OCI-LY7 (cell line): ENCODE data around the gene RNF207. TPM values are rescaled to one million over a fixed set of nuclear protein-coding genes. Genes with fewer than 3 reads are reported as not detected.

Source experiments
- BruUV-seq: library from RNA; stranded (reverse); fragments of 400-500 nt; replicated peaks from 2 replicates; lab custom pipeline; 2021; lab: Mats Ljungman, UMichigan
- CTCF ChIA-PET: fragments of 300-600 bp; sonication (Branson Sonifier 250); formaldehyde crosslinking; loops from one replicate; lab custom pipeline; 2022; ENCODE audit warnings: antibody characterized with exemption; ENCODE audit not compliant: unreplicated experiment; lab: Charles Lee
- POLR2A ChIA-PET: fragments of 300-600 bp; sonication (Branson Sonifier 250); formaldehyde crosslinking; loops from one replicate; lab custom pipeline; 2022; ENCODE audit warnings: antibody characterized with exemption; lab: Charles Lee
- DNase-seq: peaks from one replicate; pipeline ENCODE4 v3.0.0-alpha.2; 2015; ENCODE audit warnings: low spot score
- H2AFZ ChIP-seq: fragments of 200-600 bp; sonication (generic), shearing (Covaris generic); 2 replicates; pipeline ENCODE4 v1.6.1; 2014; ENCODE audit warnings: mild to moderate bottlenecking, antibody characterized with exemption, low read length, moderate library complexity
- H3K27ac ChIP-seq: fragments of 200-600 bp; sonication (generic); 2 replicates; pipeline ENCODE4 v1.5.1; 2014; ENCODE audit warnings: mixed run types, low read depth, mild to moderate bottlenecking, moderate library complexity, low read length, inconsistent platforms; ENCODE audit not compliant: poor library complexity, severe bottlenecking
- H3K36me3 ChIP-seq: fragments of 200-600 bp; sonication (generic); 2 replicates; pipeline ENCODE4 v1.6.1; 2014; ENCODE audit warnings: mild to moderate bottlenecking, antibody characterized with exemption, low read length, moderate library complexity, mixed read lengths; ENCODE audit not compliant: insufficient read depth
- H3K4me1 ChIP-seq: fragments of 200-600 bp; sonication (generic); 2 replicates; pipeline ENCODE4 v1.5.1; 2014; ENCODE audit warnings: mild to moderate bottlenecking, low read length; ENCODE audit not compliant: insufficient read depth, poor library complexity, severe bottlenecking
- H3K4me2 ChIP-seq: fragments of 200-600 bp; sonication (generic); 2 replicates; pipeline ENCODE4 v1.6.1; 2014; ENCODE audit warnings: mild to moderate bottlenecking, low read length
- H3K4me3 ChIP-seq: fragments of 200-600 bp; sonication (generic); 2 replicates; pipeline ENCODE4 v1.5.1; 2014; ENCODE audit warnings: mild to moderate bottlenecking, low read depth, low read length; ENCODE audit not compliant: poor library complexity, severe bottlenecking
- H3K79me2 ChIP-seq: fragments of 200-600 bp; sonication (generic); 2 replicates; pipeline ENCODE4 v1.6.1; 2016; ENCODE audit warnings: low read depth, mild to moderate bottlenecking, low read length, moderate library complexity, mixed read lengths; ENCODE audit not compliant: insufficient read depth
- H3K9me2 ChIP-seq: fragments of 200-600 bp; sonication (generic); 2 replicates; pipeline ENCODE4 v1.6.1; 2016; ENCODE audit warnings: mild to moderate bottlenecking, low read length, mixed read lengths; ENCODE audit not compliant: insufficient read depth
- H3K9me3 ChIP-seq: fragments of 200-600 bp; sonication (generic); 2 replicates; pipeline ENCODE4 v1.6.1; 2014; ENCODE audit warnings: mild to moderate bottlenecking, mixed run types, low read length, mixed read lengths
- H4K20me1 ChIP-seq: fragments of 200-600 bp; sonication (generic); 2 replicates; pipeline ENCODE4 v1.6.1; 2014; ENCODE audit warnings: mild to moderate bottlenecking, antibody characterized with exemption, low read length, moderate library complexity, mixed read lengths; ENCODE audit not compliant: insufficient read depth
- EZH2phosphoT487 ChIP-seq: fragments of 200-600 bp; sonication (generic); IDR thresholded peaks from 2 replicates; pipeline ENCODE4 v1.6.1; 2018; ENCODE audit warnings: low read depth, borderline replicate concordance, mild to moderate bottlenecking, mixed run types, antibody characterized with exemption, low read length, moderate library complexity, mixed read lengths
- intact Hi-C: fragments of 100-400 bp; cut with micrococcal nuclease; formaldehyde crosslinking; loops from one replicate; pipeline ENCODE4 v1.10.0; 2022; ENCODE audit not compliant: unreplicated experiment
- total RNA-seq, 2 experiments: library from RNA; depleted of rRNA in 1 of 2; stranded (reverse); fragments of >200 nt in 1 of 2; shearing (Covaris generic) in 1 of 2; gene quantifications; 2 replicates each; pipeline ENCODE4 v1.2.3, GENCODE V29; 2014 to 2022
- TF ChIP-seq, protein P1 (sequence below): fragments of 200-600 bp; sonication (generic); conservative IDR thresholded peaks from 2 replicates; pipeline ENCODE4 v1.5.1; 2014; ENCODE audit warnings: mild to moderate bottlenecking, antibody characterized with exemption, low read length, moderate library complexity, mixed read lengths

Gene RNF207
- total RNA-seq, 2 experiments from 2014 or later = not detected

DNA sequence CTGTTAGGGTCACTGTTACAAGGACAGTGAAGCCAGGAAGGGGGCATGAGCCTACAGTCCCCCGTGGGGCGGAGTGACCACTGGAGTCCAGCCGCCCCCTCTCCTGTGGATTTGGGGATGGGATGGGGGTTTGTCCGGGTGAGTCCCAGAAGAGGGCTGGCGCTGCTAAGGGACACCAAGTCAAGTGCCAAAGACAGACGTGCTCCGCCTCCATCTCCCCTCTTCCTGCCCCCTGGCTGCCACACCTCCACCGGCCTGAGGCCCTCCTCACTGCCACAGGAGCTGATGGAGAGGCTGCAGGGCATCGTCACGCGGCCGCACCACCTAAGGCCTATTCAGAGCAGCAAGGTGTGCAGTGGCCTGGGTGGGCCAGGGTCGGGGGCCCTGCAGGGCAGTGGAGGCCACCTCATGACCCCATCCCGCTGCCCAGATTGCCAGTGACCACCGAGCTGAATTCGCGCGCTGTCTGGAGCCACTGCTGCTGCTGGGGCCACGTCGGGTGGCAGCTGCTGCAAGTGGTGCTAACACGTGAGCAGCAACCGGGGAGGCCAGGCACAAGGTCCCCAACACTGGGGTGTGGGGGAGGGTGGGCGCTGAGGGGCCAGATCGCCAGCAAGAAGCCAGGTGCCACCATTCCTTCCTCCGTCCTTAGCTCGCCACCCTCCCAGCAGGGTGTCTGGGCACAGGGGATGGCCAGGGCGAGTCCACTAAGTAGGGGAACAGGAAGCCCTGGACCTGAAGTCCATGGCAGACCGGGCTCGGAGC, 4.9 kb downstream of the RNF207 start:
- no peaks in the 10 kb centered on the region for H3K36me3 ChIP-seq
- no peak overlapping the region for H3K27ac ChIP-seq
- no peaks in the 10 kb centered on the region for H4K20me1 ChIP-seq
- H3K9me2 ChIP-seq = no peaks in the 10 kb centered on the region
- ChIA-PET POLR2A (no interaction called here), CTCF (interaction anchor here (0.6 kb wide), 1 partner anchor 30 kb away, joined by 14 read pairs; no protein-coding TSS in a partner anchor)
- H3K9me3 ChIP-seq = no peaks in the 10 kb centered on the region
- intact Hi-C loops = no loop called here
- no peak overlapping the region for H3K4me3 ChIP-seq
- peaks cover 10% of the 10 kb centered on the region for H3K4me1 ChIP-seq
- no peak for TF ChIP-seq EZH2phosphoT487
- TF ChIP-seq, protein P1, sequence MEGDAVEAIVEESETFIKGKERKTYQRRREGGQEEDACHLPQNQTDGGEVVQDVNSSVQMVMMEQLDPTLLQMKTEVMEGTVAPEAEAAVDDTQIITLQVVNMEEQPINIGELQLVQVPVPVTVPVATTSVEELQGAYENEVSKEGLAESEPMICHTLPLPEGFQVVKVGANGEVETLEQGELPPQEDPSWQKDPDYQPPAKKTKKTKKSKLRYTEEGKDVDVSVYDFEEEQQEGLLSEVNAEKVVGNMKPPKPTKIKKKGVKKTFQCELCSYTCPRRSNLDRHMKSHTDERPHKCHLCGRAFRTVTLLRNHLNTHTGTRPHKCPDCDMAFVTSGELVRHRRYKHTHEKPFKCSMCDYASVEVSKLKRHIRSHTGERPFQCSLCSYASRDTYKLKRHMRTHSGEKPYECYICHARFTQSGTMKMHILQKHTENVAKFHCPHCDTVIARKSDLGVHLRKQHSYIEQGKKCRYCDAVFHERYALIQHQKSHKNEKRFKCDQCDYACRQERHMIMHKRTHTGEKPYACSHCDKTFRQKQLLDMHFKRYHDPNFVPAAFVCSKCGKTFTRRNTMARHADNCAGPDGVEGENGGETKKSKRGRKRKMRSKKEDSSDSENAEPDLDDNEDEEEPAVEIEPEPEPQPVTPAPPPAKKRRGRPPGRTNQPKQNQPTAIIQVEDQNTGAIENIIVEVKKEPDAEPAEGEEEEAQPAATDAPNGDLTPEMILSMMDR = no peak
- no peak overlapping the region for H2AFZ ChIP-seq
- H3K79me2 ChIP-seq = no peaks in the 10 kb centered on the region
- DNase-seq = no peak
- no peak overlapping the region for H3K4me2 ChIP-seq
- BruUV-seq = no TSS peak

DNA sequence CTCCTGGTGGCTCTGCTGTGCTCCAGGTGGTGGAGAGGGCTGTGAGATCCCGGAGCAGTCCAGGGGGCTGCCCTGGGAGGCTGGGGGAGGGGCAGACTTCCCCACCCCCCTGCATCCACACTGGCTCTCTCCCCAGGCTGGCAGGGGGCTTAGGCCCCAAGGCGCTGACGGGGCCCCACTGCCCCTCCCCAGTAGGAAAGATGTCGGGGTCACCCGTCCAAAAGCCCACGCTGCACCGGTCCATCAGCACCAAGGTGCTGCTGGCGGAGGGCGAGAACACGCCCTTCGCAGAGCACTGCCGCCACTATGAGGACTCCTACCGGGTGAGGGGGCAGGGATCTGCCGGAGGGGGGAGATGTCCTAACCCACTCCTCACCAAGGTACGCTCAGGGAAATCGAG, 5.8 kb downstream of the RNF207 start:
- Histone ChIP-seq H3K4me3 (no peak overlapping the region), H3K36me3 (no peaks in the 10 kb centered on the region), H3K9me3 (no peaks in the 10 kb centered on the region), H3K4me1 (peaks cover 10% of the 10 kb centered on the region), H3K27ac (no peak overlapping the region), H3K79me2 (no peaks in the 10 kb centered on the region), H3K9me2 (no peaks in the 10 kb centered on the region), H4K20me1 (no peaks in the 10 kb centered on the region), H3K4me2 (no peak overlapping the region), H2AFZ (no peak overlapping the region)
- ChIA-PET CTCF (no interaction called here), POLR2A (no interaction called here)
- TF ChIP-seq, protein P1 = no peak
- TF ChIP-seq EZH2phosphoT487 = no peak
- DNase-seq = no peak
- intact Hi-C loops = no loop called here
- no TSS peak for BruUV-seq

DNA sequence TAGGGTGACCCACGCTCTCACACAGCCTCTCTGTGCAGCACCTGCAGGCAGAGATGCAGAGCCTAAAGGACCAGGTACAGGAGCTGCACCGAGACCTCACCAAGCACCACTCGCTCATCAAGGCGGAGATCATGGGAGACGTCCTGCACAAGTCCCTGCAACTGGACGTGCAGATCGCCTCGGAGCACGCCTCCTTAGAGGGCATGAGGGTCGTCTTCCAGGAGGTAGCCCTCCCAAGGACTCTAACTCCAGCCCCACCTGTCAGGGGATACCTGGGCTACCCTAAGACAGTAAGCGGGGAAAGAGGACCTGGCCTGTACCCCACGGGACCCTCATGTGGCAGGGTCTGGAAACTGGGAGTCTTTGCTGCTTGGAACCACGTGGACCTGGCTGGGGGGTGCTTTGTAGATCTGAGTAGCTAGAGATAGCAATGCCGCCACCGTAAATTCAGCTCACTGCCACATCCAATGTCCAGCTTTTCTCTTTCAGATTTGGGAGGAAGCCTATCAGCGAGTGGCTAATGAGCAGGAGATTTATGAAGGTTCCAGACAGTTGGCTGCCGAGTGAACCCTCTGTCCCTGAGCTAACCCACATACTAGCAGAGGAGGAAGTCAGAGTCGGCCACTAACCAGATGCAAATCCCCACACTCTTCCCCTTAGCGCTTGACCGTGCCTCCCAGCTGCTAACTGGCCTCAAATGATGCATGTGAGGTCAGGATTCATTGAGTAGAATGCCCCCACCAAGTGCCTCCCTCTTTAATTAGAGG, 6.5 kb downstream of the RNF207 start:
- TF ChIP-seq, protein P1 = no peak
- TF ChIP-seq EZH2phosphoT487 = no peak
- Histone ChIP-seq H3K27ac (no peak overlapping the region), H3K36me3 (no peaks in the 10 kb centered on the region), H3K9me3 (no peaks in the 10 kb centered on the region), H2AFZ (no peak overlapping the region), H3K79me2 (no peaks in the 10 kb centered on the region), H3K4me1 (peaks cover 10% of the 10 kb centered on the region), H3K4me2 (no peak overlapping the region), H4K20me1 (no peaks in the 10 kb centered on the region), H3K4me3 (no peak overlapping the region), H3K9me2 (no peaks in the 10 kb centered on the region)
- ChIA-PET CTCF (no interaction called here), POLR2A (no interaction called here)
- DNase-seq = no peak
- intact Hi-C loops = no loop called here
- BruUV-seq = no TSS peak
